ENCODE measurements around the gene PPP2R5A. TPM values are rescaled to one million over a fixed set of nuclear protein-coding genes. Genes with fewer than 3 reads are reported as not detected.

The PPP2R5A gene
- total and polyA plus RNA-seq, 2 of the 13 experiments (the other 11 are each of a cell fraction or from before 2014, with no cell fraction given), result 22.0 to 31.4 TPM

GRCh38 chr1:212254853-212255363 lies 30.3 kb upstream of the PPP2R5A start (continued):
- 0 out of 2 replicates have a peak, but pooled peaks have one; percentile 57 for TF ChIP-seq ZSCAN29 (CRISPR knock-in tag; conservative IDR thresholded peaks at IDR 0.05)
- no peak for TF ChIP-seq ZNF513 (CRISPR knock-in tag; conservative IDR thresholded peaks at IDR 0.05)
- peak; percentile 73; the same call in 1 of the 2 replicates for TF ChIP-seq ZNF276 (CRISPR knock-in tag; IDR thresholded peaks at IDR 0.05; ENCODE audit: low read depth)
- peak; percentile 87; the same call in 1 of the 2 replicates for TF ChIP-seq KDM4B (CRISPR knock-in tag; IDR thresholded peaks at IDR 0.05)
- no peak for TF ChIP-seq MAFK (conservative IDR thresholded peaks at IDR 0.05 in 1 of 2, IDR thresholded peaks at IDR 0.05 in 1 of 2; ENCODE audit: low read length in 2 of 2)
- TF ChIP-seq ZGPAT (CRISPR knock-in tag; IDR thresholded peaks at IDR 0.05), result peak; percentile 61; the same call in 1 of the 2 replicates
- TF ChIP-seq ZSCAN9 (CRISPR knock-in tag; IDR thresholded peaks at IDR 0.05; ENCODE audit: borderline replicate concordance), result 0 out of 2 replicates have a peak, but pooled peaks have one; percentile 34
- peak; percentile 99 for TF ChIP-seq CEBPB (IDR thresholded peaks at IDR 0.05; ENCODE audit: borderline replicate concordance, low read depth, low read length)
- TF ChIP-seq DMAP1 (CRISPR knock-in tag; IDR thresholded peaks at IDR 0.05), result peak; percentile 49
- peak; percentile 14; the same call in 1 of the 2 replicates for TF ChIP-seq SSRP1 (CRISPR knock-in tag; IDR thresholded peaks at IDR 0.05)
- TF ChIP-seq ZBTB20 (CRISPR knock-in tag; IDR thresholded peaks at IDR 0.05; ENCODE audit: borderline replicate concordance, low read depth), result 0 out of 2 replicates have a peak, but pooled peaks have one; percentile 55
- TF ChIP-seq HHEX (CRISPR knock-in tag; IDR thresholded peaks at IDR 0.05), result no peak
- TF ChIP-seq ZNF232 (CRISPR knock-in tag; IDR thresholded peaks at IDR 0.05; ENCODE audit: borderline replicate concordance), result peak; percentile 52; the same call in 1 of the 2 replicates
- no peak for TF ChIP-seq SP140L (CRISPR knock-in tag; IDR thresholded peaks at IDR 0.05; ENCODE audit: borderline replicate concordance)
- peak; percentile 83 for TF ChIP-seq NCOR1 (IDR thresholded peaks at IDR 0.05; ENCODE audit: borderline replicate concordance, low read length)
- peak; percentile 86 for TF ChIP-seq ELF3 (CRISPR knock-in tag; IDR thresholded peaks at IDR 0.05)
- TF ChIP-seq MATR3 (CRISPR knock-in tag; IDR thresholded peaks at IDR 0.05), result no peak
- TF ChIP-seq ZNF138 (CRISPR knock-in tag; IDR thresholded peaks at IDR 0.05; ENCODE audit: low read depth), result no peak
- TF ChIP-seq ZNF451 (CRISPR knock-in tag; IDR thresholded peaks at IDR 0.05), result no peak
- TF ChIP-seq ZNF687 (CRISPR knock-in tag; IDR thresholded peaks at IDR 0.05), result no peak; the same call in 1 of the 2 replicates
- no peak for TF ChIP-seq ZNF441 (CRISPR knock-in tag; IDR thresholded peaks at IDR 0.05; ENCODE audit: borderline replicate concordance)
- TF ChIP-seq MEF2D (CRISPR knock-in tag; IDR thresholded peaks at IDR 0.05), result 0 out of 2 replicates have a peak, but pooled peaks have one; percentile 53
- peak; percentile 98 for TF ChIP-seq GATAD2A (CRISPR knock-in tag; IDR thresholded peaks at IDR 0.05)

All from HepG2 (cell line).